GM12878 (cell line): ENCODE measurements around the gene KLHL18. TPM values are rescaled to one million over a fixed set of nuclear protein-coding genes. Genes with fewer than 3 reads are reported as not detected.

Experiments used
- ATAC-seq: fragments of 200-7000 bp; cut with Tn5 transposase; 3 replicates; pipeline ENCODE4 v1.9.1; 2020; ENCODE audit warnings: mild to moderate bottlenecking, moderate library complexity
- BruUV-seq: library from RNA; stranded (reverse); fragments of 400-500 nt; replicated peaks from 2 replicates; lab custom pipeline; 2021; lab: Mats Ljungman, UMichigan
- CTCF ChIA-PET: fragments of 300-600 bp; sonication (Branson Sonifier 250); formaldehyde crosslinking; extraction: SDS; loops from one replicate; lab custom pipeline; 2021; ENCODE audit warnings: inconsistent platforms; lab: Yijun Ruan, JAX
- POLR2A ChIA-PET: fragments of 350-600 bp; formaldehyde crosslinking; extraction: SDS; loops from one replicate; lab custom pipeline; 2021; ENCODE audit warnings: inconsistent platforms; lab: Charles Lee
- RAD21 ChIA-PET: fragments of 300-600 bp; sonication (Branson Sonifier 250); formaldehyde crosslinking; loops from one replicate; lab custom pipeline; 2023; ENCODE audit warnings: antibody characterized with exemption; ENCODE audit not compliant: unreplicated experiment; lab: Charles Lee
- SMC1A ChIA-PET: fragments of 300-600 bp; sonication (Branson Sonifier 250); formaldehyde crosslinking; loops from one replicate; lab custom pipeline; 2023; ENCODE audit not compliant: unreplicated experiment, uncharacterized antibody; lab: Charles Lee
- DNase-seq: peaks from one replicate; pipeline ENCODE4 v3.0.0-alpha.2; 2011; ENCODE audit warnings: low read depth, low spot score
- FAIRE-seq: peaks from 3 replicates; lab custom pipeline; 2011; peaks lifted over from hg19 to GRCh38; lab: Jason Lieb, UNC
- H2AFZ ChIP-seq: 2 replicates; pipeline ENCODE4 v1.6.0; 2011; ENCODE audit warnings: low read depth, low read length, control low read depth; ENCODE audit not compliant: control insufficient read depth
- H3K27ac ChIP-seq: 2 replicates; pipeline ENCODE4 v1.5.1; 2011; ENCODE audit warnings: control low read depth; ENCODE audit not compliant: control insufficient read depth, insufficient read depth
- H3K27me3 ChIP-seq, 2 experiments: replicated peaks in 1 of 2; 2 replicates each; pipeline versions ENCODE4 v1.6.0 to v1.6.1; 2011; ENCODE audit warnings: low read length in 1 of 2; ENCODE audit not compliant: control insufficient read depth in 2 of 2, insufficient read depth in 2 of 2
- H3K36me3 ChIP-seq, 2 experiments: 2 replicates each; pipeline ENCODE4 v1.5.1; 2011; ENCODE audit warnings: low read length in 1 of 2; ENCODE audit not compliant: control insufficient read depth in 2 of 2, insufficient read depth in 2 of 2
- H3K4me1 ChIP-seq: 2 replicates; pipeline ENCODE4 v1.6.1; 2011; ENCODE audit warnings: mild to moderate bottlenecking, low read length, moderate library complexity, mixed read lengths; ENCODE audit not compliant: control insufficient read depth, insufficient read depth
- H3K4me2 ChIP-seq: 2 replicates; pipeline ENCODE4 v1.6.0; 2011; ENCODE audit warnings: control low read depth; ENCODE audit not compliant: control insufficient read depth, insufficient read depth
- H3K4me3 ChIP-seq: fragments of 200-600 bp; sonication (generic); 2 replicates; pipeline ENCODE4 v1.5.1; 2016
- H3K79me2 ChIP-seq: 2 replicates; pipeline ENCODE4 v1.6.0; 2011; ENCODE audit warnings: low read length; ENCODE audit not compliant: control insufficient read depth, insufficient read depth
- H3K9ac ChIP-seq: 2 replicates; pipeline ENCODE4 v1.8.0; 2011; ENCODE audit warnings: low read length, control low read depth, mixed read lengths; ENCODE audit not compliant: control insufficient read depth, insufficient read depth
- H3K9me3 ChIP-seq: replicated peaks from 3 replicates; pipeline ENCODE4 v1.5.1; 2011; ENCODE audit warnings: mild to moderate bottlenecking, low read length; ENCODE audit not compliant: control insufficient read depth, insufficient read depth
- H4K20me1 ChIP-seq: 2 replicates; pipeline ENCODE4 v1.6.0; 2011; ENCODE audit not compliant: control insufficient read depth, insufficient read depth
- DPF2 ChIP-seq: fragments of 450-650 bp; IDR thresholded peaks from 2 replicates; pipeline ENCODE4 v1.6.1; 2017; ENCODE audit warnings: mild to moderate bottlenecking
- EZH2 ChIP-seq: IDR thresholded peaks from 2 replicates; pipeline ENCODE4 v1.6.1; 2012; ENCODE audit warnings: low read depth, mild to moderate bottlenecking, control low read depth, inconsistent platforms, low read length, borderline replicate concordance; ENCODE audit not compliant: control insufficient read depth
- MYC ChIP-seq: IDR thresholded peaks from 2 replicates; pipeline ENCODE4 v1.6.1; 2011; ENCODE audit warnings: mild to moderate bottlenecking, low read length, moderate library complexity, inconsistent platforms; ENCODE audit not compliant: insufficient read depth, insufficient replicate concordance, insufficient read length, severe bottlenecking
- NR2C1 ChIP-seq: fragments of 450-650 bp; IDR thresholded peaks from 2 replicates; pipeline ENCODE4 v1.6.1; 2017; ENCODE audit warnings: antibody characterized with exemption, mild to moderate bottlenecking, moderate library complexity
- NR2F1 ChIP-seq: fragments of 450-650 bp; conservative IDR thresholded peaks from 2 replicates; pipeline ENCODE4 v1.6.1; 2017; ENCODE audit warnings: mild to moderate bottlenecking
- POU2F2 ChIP-seq: IDR thresholded peaks from 3 replicates; pipeline ENCODE4 v1.6.1; 2011; ENCODE audit warnings: low read depth, mild to moderate bottlenecking, low read length, borderline replicate concordance
- RAD51 ChIP-seq: fragments of 450-650 bp; IDR thresholded peaks from 2 replicates; pipeline ENCODE4 v1.6.1; 2016; ENCODE audit warnings: moderate library complexity, mild to moderate bottlenecking, inconsistent platforms
- SIN3A ChIP-seq: IDR thresholded peaks from 2 replicates; pipeline ENCODE4 v1.6.1; 2012; ENCODE audit warnings: low read depth, low read length, improper control_type of control experiment
- SIX5 ChIP-seq: IDR thresholded peaks from 2 replicates; pipeline ENCODE4 v1.6.1; 2011; ENCODE audit warnings: mild to moderate bottlenecking, low read depth, low read length, moderate library complexity; ENCODE audit not compliant: severe bottlenecking
- WGBS: methylation state at CpG from one replicate; pipeline ENCODE4 v1.1.6; 2016; ENCODE audit warnings: low lambda C conversion rate; ENCODE audit not compliant: insufficient replicate concordance, insufficient coverage; ENCODE audit errors: missing lambda C conversion rate; 5-methylcytosine and 5-hydroxymethylcytosine counted together
- in situ Hi-C: fragments of 300-500 bp; cut with MboI; formaldehyde crosslinking; loops from 9 replicates; pipeline ENCODE4 v1.14.3; 2018; ENCODE audit warnings: mixed read lengths
- intact Hi-C: fragments of 100-400 bp; cut with micrococcal nuclease; formaldehyde crosslinking; loops from one replicate; pipeline ENCODE4 v1.14.2; 2022; ENCODE audit not compliant: unreplicated experiment
- polyA plus RNA-seq, 11 experiments: library from polyadenylated mRNA; depleted of rRNA in 4 of 11; unstranded in 6 of 11; stranded (reverse) in 5 of 11; fragments of >200 nt; fragmentation: Nextera tagmentation in 4 of 11; fragmentation: Illumina TruSeq in 1 of 11; extraction: Ambion mirVana in 4 of 11; extraction: Trizol in 1 of 11; gene quantifications; 1 replicate in 1 of 11; 2 replicates in 10 of 11; pipeline versions ENCODE4 v1.2.1 to v1.2.3, GENCODE V29; 2011 to 2016; ENCODE audit warnings: inconsistent platforms in 2 of 11, missing spikeins in 2 of 11, low read depth in 1 of 11
- total RNA-seq, 4 experiments: library from RNA; depleted of rRNA in 3 of 4; stranded (reverse); fragments of >200 nt in 3 of 4; fragmentation: Illumina TruSeq in 1 of 4; extraction: Trizol in 1 of 4; gene quantifications; 2 replicates each; pipeline versions ENCODE4 v1.2.1 to v1.2.3, GENCODE V29; 2013 to 2021
- TF ChIP-seq, protein P1 (sequence below): fragments of 450-650 bp; IDR thresholded peaks from 2 replicates; pipeline ENCODE4 v1.6.1; 2018; ENCODE audit warnings: mild to moderate bottlenecking, low read depth, moderate library complexity; ENCODE audit not compliant: partially characterized antibody
- TF ChIP-seq, protein P2 (sequence below): fragments of 150-350 bp; IDR thresholded peaks from 2 replicates; pipeline ENCODE4 v1.6.1; 2016; ENCODE audit warnings: low read depth, low read length
- TF ChIP-seq, protein P3 (sequence below): IDR thresholded peaks from 2 replicates; pipeline ENCODE4 v1.6.1; 2011; ENCODE audit warnings: borderline replicate concordance, low read depth, mild to moderate bottlenecking, moderate library complexity, mixed read lengths, low read length; ENCODE audit not compliant: insufficient read depth; ENCODE audit errors: extremely low read length
- TF ChIP-seq, protein P4 (sequence below): fragments of 450-650 bp; IDR thresholded peaks from 2 replicates; pipeline ENCODE4 v1.6.1; 2018; ENCODE audit warnings: borderline replicate concordance, mild to moderate bottlenecking; ENCODE audit not compliant: partially characterized antibody

KLHL18 gene
- total and polyA plus RNA-seq, 10 of the 15 experiments (the other 5 are each of a cell fraction or from before 2014, with no cell fraction given), result 24.0 to 69.8 (median 51.7) TPM

DNA sequence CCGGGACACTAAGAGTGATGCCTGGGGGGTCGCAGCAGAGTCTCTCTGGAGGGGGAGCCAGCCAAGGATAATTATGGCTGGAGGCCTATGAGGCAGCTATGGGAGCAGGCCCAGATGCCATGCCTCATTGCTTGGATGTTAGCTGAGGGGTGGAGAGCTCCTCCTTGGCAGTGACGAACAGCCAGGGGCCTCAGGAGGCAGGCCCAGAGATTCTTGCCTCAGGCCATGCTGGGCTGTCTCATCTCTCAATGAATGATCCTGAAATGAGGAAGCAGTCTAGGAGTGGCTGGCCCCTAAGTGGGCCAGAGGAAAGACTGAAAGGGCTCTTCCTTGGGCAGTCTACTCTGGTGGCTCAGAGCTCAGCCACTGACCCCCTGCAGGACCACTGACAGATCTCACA is 21.4 kb upstream of the KLHL18 start:
- POLR2A ChIA-PET, result no interaction called here
- Histone ChIP-seq H3K36me3 (no peaks in the 10 kb centered on the region), H3K27me3 (no peaks in the 10 kb centered on the region), H3K4me1 (peaks cover 3% of the 10 kb centered on the region), H3K9me3 (no peaks in the 10 kb centered on the region), H2AFZ (no peak overlapping the region), H3K4me2 (no peak overlapping the region), H3K4me3 (no peak overlapping the region), H3K79me2 (no peaks in the 10 kb centered on the region), H3K9ac (no peak overlapping the region), H3K27ac (no peak overlapping the region), H4K20me1 (no peaks in the 10 kb centered on the region)
- intact Hi-C loops (no loop called here), in situ Hi-C loops (no loop called here)
- SMC1A ChIA-PET, result interaction anchor here (1.4 to 1.5 kb wide), 2 partner anchors 10 to 180 kb away, joined by 3 to 4 read pairs; no protein-coding TSS in a partner anchor
- RAD21 ChIA-PET, result no interaction called here
- no peak for FAIRE-seq
- ATAC-seq, result no peak
- 90% methylated on average over 3 of the region's 3 CpGs for WGBS
- no peak for DNase-seq
- BruUV-seq, result no TSS peak
- CTCF ChIA-PET, result interaction anchor here (0.9 to 1.3 kb wide), 2 partner anchors 23 to 63 kb away, joined by 3 read pairs; no protein-coding TSS in a partner anchor
- TF ChIP-seq NR2C1, result no peak
- TF ChIP-seq, protein P1, sequence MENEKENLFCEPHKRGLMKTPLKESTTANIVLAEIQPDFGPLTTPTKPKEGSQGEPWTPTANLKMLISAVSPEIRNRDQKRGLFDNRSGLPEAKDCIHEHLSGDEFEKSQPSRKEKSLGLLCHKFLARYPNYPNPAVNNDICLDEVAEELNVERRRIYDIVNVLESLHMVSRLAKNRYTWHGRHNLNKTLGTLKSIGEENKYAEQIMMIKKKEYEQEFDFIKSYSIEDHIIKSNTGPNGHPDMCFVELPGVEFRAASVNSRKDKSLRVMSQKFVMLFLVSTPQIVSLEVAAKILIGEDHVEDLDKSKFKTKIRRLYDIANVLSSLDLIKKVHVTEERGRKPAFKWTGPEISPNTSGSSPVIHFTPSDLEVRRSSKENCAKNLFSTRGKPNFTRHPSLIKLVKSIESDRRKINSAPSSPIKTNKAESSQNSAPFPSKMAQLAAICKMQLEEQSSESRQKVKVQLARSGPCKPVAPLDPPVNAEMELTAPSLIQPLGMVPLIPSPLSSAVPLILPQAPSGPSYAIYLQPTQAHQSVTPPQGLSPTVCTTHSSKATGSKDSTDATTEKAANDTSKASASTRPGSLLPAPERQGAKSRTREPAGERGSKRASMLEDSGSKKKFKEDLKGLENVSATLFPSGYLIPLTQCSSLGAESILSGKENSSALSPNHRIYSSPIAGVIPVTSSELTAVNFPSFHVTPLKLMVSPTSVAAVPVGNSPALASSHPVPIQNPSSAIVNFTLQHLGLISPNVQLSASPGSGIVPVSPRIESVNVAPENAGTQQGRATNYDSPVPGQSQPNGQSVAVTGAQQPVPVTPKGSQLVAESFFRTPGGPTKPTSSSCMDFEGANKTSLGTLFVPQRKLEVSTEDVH, result no peak
- TF ChIP-seq MYC, result no peak
- no peak for TF ChIP-seq EZH2
- TF ChIP-seq SIN3A, result no peak
- no peak for TF ChIP-seq POU2F2
- no peak for TF ChIP-seq SIX5
- TF ChIP-seq, protein P2, sequence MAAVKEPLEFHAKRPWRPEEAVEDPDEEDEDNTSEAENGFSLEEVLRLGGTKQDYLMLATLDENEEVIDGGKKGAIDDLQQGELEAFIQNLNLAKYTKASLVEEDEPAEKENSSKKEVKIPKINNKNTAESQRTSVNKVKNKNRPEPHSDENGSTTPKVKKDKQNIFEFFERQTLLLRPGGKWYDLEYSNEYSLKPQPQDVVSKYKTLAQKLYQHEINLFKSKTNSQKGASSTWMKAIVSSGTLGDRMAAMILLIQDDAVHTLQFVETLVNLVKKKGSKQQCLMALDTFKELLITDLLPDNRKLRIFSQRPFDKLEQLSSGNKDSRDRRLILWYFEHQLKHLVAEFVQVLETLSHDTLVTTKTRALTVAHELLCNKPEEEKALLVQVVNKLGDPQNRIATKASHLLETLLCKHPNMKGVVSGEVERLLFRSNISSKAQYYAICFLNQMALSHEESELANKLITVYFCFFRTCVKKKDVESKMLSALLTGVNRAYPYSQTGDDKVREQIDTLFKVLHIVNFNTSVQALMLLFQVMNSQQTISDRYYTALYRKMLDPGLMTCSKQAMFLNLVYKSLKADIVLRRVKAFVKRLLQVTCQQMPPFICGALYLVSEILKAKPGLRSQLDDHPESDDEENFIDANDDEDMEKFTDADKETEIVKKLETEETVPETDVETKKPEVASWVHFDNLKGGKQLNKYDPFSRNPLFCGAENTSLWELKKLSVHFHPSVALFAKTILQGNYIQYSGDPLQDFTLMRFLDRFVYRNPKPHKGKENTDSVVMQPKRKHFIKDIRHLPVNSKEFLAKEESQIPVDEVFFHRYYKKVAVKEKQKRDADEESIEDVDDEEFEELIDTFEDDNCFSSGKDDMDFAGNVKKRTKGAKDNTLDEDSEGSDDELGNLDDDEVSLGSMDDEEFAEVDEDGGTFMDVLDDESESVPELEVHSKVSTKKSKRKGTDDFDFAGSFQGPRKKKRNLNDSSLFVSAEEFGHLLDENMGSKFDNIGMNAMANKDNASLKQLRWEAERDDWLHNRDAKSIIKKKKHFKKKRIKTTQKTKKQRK, result no peak
- TF ChIP-seq RAD51, result no peak
- TF ChIP-seq, protein P3, sequence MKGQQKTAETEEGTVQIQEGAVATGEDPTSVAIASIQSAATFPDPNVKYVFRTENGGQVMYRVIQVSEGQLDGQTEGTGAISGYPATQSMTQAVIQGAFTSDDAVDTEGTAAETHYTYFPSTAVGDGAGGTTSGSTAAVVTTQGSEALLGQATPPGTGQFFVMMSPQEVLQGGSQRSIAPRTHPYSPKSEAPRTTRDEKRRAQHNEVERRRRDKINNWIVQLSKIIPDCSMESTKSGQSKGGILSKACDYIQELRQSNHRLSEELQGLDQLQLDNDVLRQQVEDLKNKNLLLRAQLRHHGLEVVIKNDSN, result no peak
- TF ChIP-seq, protein P4, sequence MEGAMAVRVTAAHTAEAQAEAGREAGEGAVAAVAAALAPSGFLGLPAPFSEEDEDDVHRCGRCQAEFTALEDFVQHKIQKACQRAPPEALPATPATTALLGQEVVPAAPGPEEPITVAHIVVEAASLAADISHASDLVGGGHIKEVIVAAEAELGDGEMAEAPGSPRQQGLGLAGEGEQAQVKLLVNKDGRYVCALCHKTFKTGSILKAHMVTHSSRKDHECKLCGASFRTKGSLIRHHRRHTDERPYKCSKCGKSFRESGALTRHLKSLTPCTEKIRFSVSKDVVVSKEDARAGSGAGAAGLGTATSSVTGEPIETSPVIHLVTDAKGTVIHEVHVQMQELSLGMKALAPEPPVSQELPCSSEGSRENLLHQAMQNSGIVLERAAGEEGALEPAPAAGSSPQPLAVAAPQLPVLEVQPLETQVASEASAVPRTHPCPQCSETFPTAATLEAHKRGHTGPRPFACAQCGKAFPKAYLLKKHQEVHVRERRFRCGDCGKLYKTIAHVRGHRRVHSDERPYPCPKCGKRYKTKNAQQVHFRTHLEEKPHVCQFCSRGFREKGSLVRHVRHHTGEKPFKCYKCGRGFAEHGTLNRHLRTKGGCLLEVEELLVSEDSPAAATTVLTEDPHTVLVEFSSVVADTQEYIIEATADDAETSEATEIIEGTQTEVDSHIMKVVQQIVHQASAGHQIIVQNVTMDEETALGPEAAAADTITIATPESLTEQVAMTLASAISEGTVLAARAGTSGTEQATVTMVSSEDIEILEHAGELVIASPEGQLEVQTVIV, result no peak
- no peak for TF ChIP-seq DPF2
- no peak for TF ChIP-seq NR2F1
